HT1080 (cell line): ENCODE data around the gene OR8D2. TPM values are rescaled to one million over a fixed set of nuclear protein-coding genes. Genes with fewer than 3 reads are reported as not detected.

Experiments used
- DNase-seq: peaks from one replicate; pipeline ENCODE4 v3.0.0-alpha.2; 2015; ENCODE audit warnings: low read depth
- total RNA-seq: library from RNA; depleted of rRNA; stranded (reverse); fragments of >200 nt; shearing (Covaris generic); gene quantifications from 2 replicates; pipeline ENCODE4 v1.2.3, GENCODE V29; 2014; rRNA removed

The OR8D2 gene
- total RNA-seq, 1 experiment from 2014 or later, result not detected

DNA sequence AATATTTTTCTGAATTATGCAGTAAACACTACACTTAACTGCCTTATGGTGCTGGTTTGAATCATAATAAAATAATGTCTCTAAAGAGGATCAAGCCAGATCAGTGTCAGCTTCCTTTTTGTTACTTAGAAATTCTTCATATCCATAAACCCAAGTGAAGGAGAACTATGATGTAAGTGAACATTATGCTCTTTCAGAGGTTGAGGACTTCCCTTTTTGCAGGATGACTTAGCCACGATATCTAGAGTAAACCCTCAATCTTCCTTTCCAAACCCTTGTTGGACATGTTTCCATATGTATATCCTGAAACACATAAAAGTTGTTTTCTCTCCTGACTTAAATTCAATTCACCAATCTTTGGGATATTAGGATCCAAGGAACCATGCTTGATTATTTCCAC, 25.3 kb downstream of the OR8D2 start:
- DNase-seq, result no peak

DNA sequence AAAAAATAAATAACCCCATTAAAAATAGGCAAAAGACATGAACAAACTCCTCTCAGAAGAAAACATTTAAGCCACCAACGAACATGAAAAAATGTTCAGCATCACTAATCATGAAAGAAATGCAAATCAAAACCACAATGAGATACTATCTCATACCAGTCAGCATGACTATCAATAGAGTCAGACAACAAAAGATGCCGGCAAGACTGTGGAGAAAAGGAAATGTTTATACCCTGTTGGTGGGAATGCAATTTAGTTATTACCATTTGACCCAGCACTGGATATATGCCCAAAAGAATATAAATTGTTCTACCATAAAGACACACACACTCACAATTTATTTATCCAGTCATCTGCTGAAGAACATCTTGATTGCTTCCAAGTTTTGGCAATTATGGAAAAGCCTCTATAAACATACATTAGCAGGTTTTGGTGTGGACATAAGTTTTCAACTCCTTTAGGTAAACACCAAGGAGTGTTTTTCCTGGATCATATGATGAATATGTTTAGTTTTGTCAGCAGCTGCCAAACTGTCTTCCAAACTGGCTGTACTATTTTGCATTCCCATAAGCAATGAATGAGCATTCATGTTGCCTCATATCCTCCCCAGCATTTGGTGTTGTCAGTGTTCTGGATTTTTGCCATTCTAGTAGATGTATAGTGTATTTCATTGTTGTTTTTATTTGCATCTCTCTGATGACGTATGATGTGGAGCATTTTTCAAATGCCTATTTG, 34.2 kb downstream of the OR8D2 start:
- DNase-seq, result peak; percentile 44

- DNase-seq, result no peak
These were observed 41.7 kb downstream of the OR8D2 start for GRCh38 chr11:124278261-124278660.

GRCh38 chr11:124277804-124278203, 42.2 kb downstream of the OR8D2 start:
- DNase-seq, result peak; percentile 3

DNA sequence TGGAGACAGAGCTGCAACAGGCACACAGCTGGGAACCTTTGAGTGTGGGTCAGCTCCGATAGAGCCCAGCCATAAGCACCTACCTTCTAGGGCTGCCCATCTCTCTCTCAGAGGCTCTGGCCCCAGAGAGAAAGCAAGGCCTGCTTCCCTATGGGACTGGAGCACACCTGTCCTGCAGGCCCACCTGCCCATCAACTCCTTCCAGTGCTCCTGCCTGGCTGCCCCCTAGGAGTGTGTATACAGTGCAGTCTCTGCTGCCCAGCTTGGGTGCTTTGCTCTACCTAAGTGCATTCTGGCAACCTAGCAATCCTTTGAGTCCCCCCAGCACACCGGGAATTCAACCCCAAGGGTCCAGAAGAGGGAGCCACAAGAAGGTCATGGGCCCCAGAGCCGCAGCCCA, 42.8 kb downstream of the OR8D2 start:
- no peak for DNase-seq

GRCh38 chr11:124276081-124276480, 43.9 kb downstream of the OR8D2 start:
- DNase-seq, result peak; percentile 87

DNA sequence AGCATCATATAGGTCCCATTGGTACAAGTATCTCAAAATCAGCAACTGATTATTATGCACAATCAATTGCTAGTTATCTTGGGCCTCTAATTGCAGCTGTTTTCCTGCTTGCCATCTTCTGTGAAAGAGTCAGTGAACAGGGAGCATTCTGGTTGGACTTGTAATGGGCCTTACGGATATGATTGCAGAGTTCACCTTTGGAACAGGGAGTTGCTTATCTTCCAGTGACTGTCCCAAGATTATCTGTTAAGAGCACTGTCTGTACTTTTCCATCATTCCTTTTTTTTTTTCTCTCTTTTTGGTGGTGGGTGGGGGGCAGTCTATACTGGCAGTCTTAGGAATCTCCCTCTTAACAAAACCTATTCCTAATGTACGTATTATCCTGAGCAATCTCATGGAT, 46.0 kb downstream of the OR8D2 start:
- no peak for DNase-seq

DNA sequence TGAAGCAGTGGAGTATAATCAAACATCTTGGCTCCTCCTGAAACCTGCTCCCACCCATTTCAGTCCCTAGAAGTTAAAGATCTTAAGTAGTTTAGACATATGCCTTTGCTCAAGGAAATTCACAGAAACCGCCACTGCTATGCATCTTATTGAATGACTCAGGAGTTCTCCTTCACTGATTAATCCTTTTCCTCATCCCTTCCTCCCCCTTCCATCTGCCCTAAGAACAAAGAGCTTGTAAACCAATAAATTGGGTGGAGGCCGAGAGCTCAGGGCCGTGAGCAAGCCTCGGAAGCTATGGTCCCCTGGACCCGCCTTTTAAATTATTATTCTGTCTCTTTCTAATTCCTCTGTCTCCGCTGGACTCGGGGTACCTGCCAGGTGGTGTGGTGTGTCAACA, 49.1 kb downstream of the OR8D2 start:
- DNase-seq, result peak; percentile 69

Other genes starting within 250 kb of the OR8D2 start
- 0.70 and 1.4 TPM in 2 replicates for gene VWA5A, start 204.7 kb downstream of the OR8D2 start, total RNA-seq
- not detected in 2 replicates for gene OR10D3, start 136.9 kb downstream of the OR8D2 start, total RNA-seq
- not detected in 2 replicates for gene OR8G1, start 79.1 kb downstream of the OR8D2 start, total RNA-seq
- gene OR8G5, start 63.8 kb downstream of the OR8D2 start, total RNA-seq, result not detected in 2 replicates
- not detected in 2 replicates for gene OR8D1, start 6.2 kb downstream of the OR8D2 start, total RNA-seq
- not detected in 2 replicates for gene OR8B2, start 64.3 kb upstream of the OR8D2 start, total RNA-seq
- gene OR8B3, start 78.8 kb upstream of the OR8D2 start, total RNA-seq, result not detected in 2 replicates
- not detected in 2 replicates for gene OR8B4, start 104.7 kb upstream of the OR8D2 start, total RNA-seq
- gene OR8B8, start 125.5 kb upstream of the OR8D2 start, total RNA-seq, result not detected in 2 replicates
- gene OR8B12, start 223.5 kb upstream of the OR8D2 start, total RNA-seq, result not detected in 2 replicates
- gene OR8A1, start 249.8 kb upstream of the OR8D2 start, total RNA-seq, result not detected in 2 replicates